GM23338 (cell line): ENCODE data around the gene SLC44A1. TPM values are rescaled to one million over a fixed set of nuclear protein-coding genes. Genes with fewer than 3 reads are reported as not detected.

ENCODE experiments used
- ATAC-seq: fragments of 200-7000 bp; cut with Tn5 transposase; 3 replicates; pipeline ENCODE4 v1.9.1; 2020
- DNase-seq: peaks from one replicate; pipeline ENCODE4 v3.0.0-alpha.2; 2015; ENCODE audit warnings: low spot score
- H2AFZ ChIP-seq: fragments of 200-600 bp; sonication (generic); 2 replicates; pipeline ENCODE4 v1.8.0; 2016; ENCODE audit warnings: antibody characterized with exemption, mild to moderate bottlenecking, moderate library complexity
- H3F3A ChIP-seq: fragments of 200-600 bp; sonication (generic); replicated peaks from 2 replicates; pipeline ENCODE4 v1.8.0; 2017; ENCODE audit warnings: antibody characterized with exemption, mixed run types, low read depth
- H3K27ac ChIP-seq: fragments of 200-600 bp; sonication (generic); 2 replicates; pipeline ENCODE4 v1.6.1; 2016; ENCODE audit warnings: low read depth
- H3K27me3 ChIP-seq: fragments of 200-600 bp; sonication (generic); 2 replicates; pipeline ENCODE4 v1.8.0; 2016; ENCODE audit warnings: mild to moderate bottlenecking, mixed run types, moderate library complexity; ENCODE audit not compliant: insufficient read depth
- H3K36me3 ChIP-seq: fragments of 200-600 bp; sonication (generic); 2 replicates; pipeline ENCODE4 v1.8.0; 2016; ENCODE audit warnings: mild to moderate bottlenecking; ENCODE audit not compliant: insufficient read depth
- H3K4me1 ChIP-seq: fragments of 200-600 bp; sonication (generic); 2 replicates; pipeline ENCODE4 v1.8.0; 2016; ENCODE audit warnings: mild to moderate bottlenecking, moderate library complexity; ENCODE audit not compliant: insufficient read depth
- H3K4me2 ChIP-seq: fragments of 200-600 bp; sonication (generic); 2 replicates; pipeline ENCODE4 v1.7.1; 2017; ENCODE audit warnings: mixed run types
- H3K4me3 ChIP-seq: fragments of 200-600 bp; sonication (generic); 2 replicates; pipeline ENCODE4 v1.6.1; 2016; ENCODE audit warnings: mixed run types
- H3K79me2 ChIP-seq: fragments of 200-600 bp; sonication (generic); replicated peaks from 2 replicates; pipeline ENCODE4 v1.8.0; 2017; ENCODE audit warnings: mild to moderate bottlenecking; ENCODE audit not compliant: insufficient read depth
- H3K9me2 ChIP-seq: fragments of 200-600 bp; sonication (generic); 2 replicates; pipeline ENCODE4 v1.8.0; 2017; ENCODE audit not compliant: insufficient read depth
- H4K20me1 ChIP-seq: fragments of 200-600 bp; sonication (generic); replicated peaks from 2 replicates; pipeline ENCODE4 v1.8.0; 2017; ENCODE audit warnings: mild to moderate bottlenecking; ENCODE audit not compliant: insufficient read depth
- H3K27ac Mint-ChIP-seq: 2 replicates; pipeline ENCODE4 v1.8.0; 2020; ENCODE audit warnings: inconsistent platforms, mild to moderate bottlenecking, moderate library complexity, mixed read lengths
- H3K27me3 Mint-ChIP-seq: 3 replicates; pipeline ENCODE4 v1.8.0; 2022; ENCODE audit warnings: low read depth, mild to moderate bottlenecking, moderate library complexity, mixed read lengths, inconsistent platforms; ENCODE audit not compliant: insufficient read depth, poor library complexity
- H3K36me3 Mint-ChIP-seq: 3 replicates; pipeline ENCODE4 v1.8.0; 2021; ENCODE audit warnings: low read depth, mild to moderate bottlenecking, inconsistent platforms, moderate library complexity, mixed read lengths
- H3K4me1 Mint-ChIP-seq: 3 replicates; pipeline ENCODE4 v1.8.0; 2020; ENCODE audit warnings: mild to moderate bottlenecking, inconsistent platforms, mixed read lengths
- H3K4me3 Mint-ChIP-seq: 3 replicates; pipeline ENCODE4 v1.8.0; 2021; ENCODE audit warnings: moderate library complexity, mild to moderate bottlenecking, inconsistent platforms, mixed read lengths
- H3K9me3 Mint-ChIP-seq: 3 replicates; pipeline ENCODE4 v1.8.0; 2020; ENCODE audit warnings: moderate library complexity, mild to moderate bottlenecking, inconsistent platforms, mixed read lengths
- CREB1 ChIP-seq: fragments of 250-450 bp; sonication (Bioruptor Pico); IDR thresholded peaks from 2 replicates; pipeline ENCODE4 v1.5.0; 2020; ENCODE audit warnings: low read depth, mild to moderate bottlenecking, moderate library complexity
- CTCF ChIP-seq, 2 experiments: fragments of 200-600 bp in 1 of 2; sonication (generic) in 1 of 2; conservative IDR thresholded peaks; 2 replicates each; pipeline versions ENCODE4 v1.5.1 to v1.6.1; 2016 to 2017; ENCODE audit warnings: antibody characterized with exemption in 2 of 2, low read depth in 2 of 2, mild to moderate bottlenecking in 2 of 2, moderate library complexity in 1 of 2
- ETS1 ChIP-seq: IDR thresholded peaks from 2 replicates; pipeline ENCODE4 v1.6.1; 2016; ENCODE audit warnings: antibody characterized with exemption
- EZH2 ChIP-seq: fragments of 200-600 bp; sonication (generic); IDR thresholded peaks from one replicate; pipeline ENCODE4 v1.8.0; 2017; ENCODE audit warnings: antibody characterized with exemption, mild to moderate bottlenecking, low read depth; ENCODE audit not compliant: unreplicated experiment
- JUNB ChIP-seq: IDR thresholded peaks from one replicate; pipeline ENCODE4 v1.6.1; 2016; ENCODE audit warnings: antibody characterized with exemption; ENCODE audit not compliant: unreplicated experiment
- NANOG ChIP-seq: IDR thresholded peaks from 2 replicates; pipeline ENCODE4 v1.6.1; 2016; ENCODE audit warnings: antibody characterized with exemption, borderline replicate concordance
- POLR2AphosphoS5 ChIP-seq: IDR thresholded peaks from 2 replicates; pipeline ENCODE4 v1.6.1; 2016; ENCODE audit warnings: antibody characterized with exemption, low read depth
- REST ChIP-seq: IDR thresholded peaks from one replicate; pipeline ENCODE4 v1.6.1; 2018; ENCODE audit warnings: antibody characterized with exemption; ENCODE audit not compliant: unreplicated experiment
- STAT1 ChIP-seq: IDR thresholded peaks from one replicate; pipeline ENCODE4 v1.6.1; 2016; ENCODE audit warnings: antibody characterized with exemption; ENCODE audit not compliant: unreplicated experiment
- ZNF331 ChIP-seq: fragments of 250-450 bp; sonication (Bioruptor Pico); IDR thresholded peaks from 2 replicates; pipeline ENCODE4 v1.5.0; 2020; ENCODE audit warnings: low read depth, mild to moderate bottlenecking, moderate library complexity
- polyA plus RNA-seq: library from polyadenylated mRNA; unstranded; fragments of >200 nt; fragmentation: Nextera tagmentation; extraction: Ambion mirVana; gene quantifications from 2 replicates; pipeline ENCODE4 v1.2.1, GENCODE V29; 2016
- total RNA-seq: library from RNA; depleted of rRNA; stranded (reverse); fragments of >200 nt; shearing (Covaris generic); gene quantifications from 2 replicates; pipeline ENCODE4 v1.2.3, GENCODE V29; 2014

Gene SLC44A1
- total and polyA plus RNA-seq, 2 experiments from 2014 or later, result 14.9 to 75.0 TPM

- H3F3A ChIP-seq, result no peaks in the 10 kb centered on the region
- Mint-ChIP-seq H3K27ac (no peak overlapping the region), H3K9me3 (no peaks in the 10 kb centered on the region), H3K36me3 (peaks cover 28% of the 10 kb centered on the region; the same call in 2 of the 3 replicates), H3K4me1 (no peaks in the 10 kb centered on the region), H3K4me3 (no peak overlapping the region), H3K27me3 (no peaks in the 10 kb centered on the region)
- no peak overlapping the region for H2AFZ ChIP-seq
- H3K4me2 ChIP-seq, result no peak overlapping the region
- no peaks in the 10 kb centered on the region for H3K4me1 ChIP-seq
- ATAC-seq (no peak), DNase-seq (no peak)
- no peak overlapping the region for H3K27ac ChIP-seq
- no peak overlapping the region for H3K4me3 ChIP-seq
- TF ChIP-seq STAT1 (no peak), POLR2AphosphoS5 (no peak), JUNB (no peak), CREB1 (CRISPR knock-in tag) (no peak), REST (no peak), EZH2 (no peak)
- H3K27me3 ChIP-seq, result no peaks in the 10 kb centered on the region
- no peaks in the 10 kb centered on the region for H3K36me3 ChIP-seq
- H4K20me1 ChIP-seq, result 0 out of 2 replicates have a peak, but pooled peaks cover 3% of the 10 kb centered on the region
- H3K79me2 ChIP-seq, result no peaks in the 10 kb centered on the region
- no peaks in the 10 kb centered on the region for H3K9me2 ChIP-seq
Measured at GRCh38 chr9:105468875-105469274, 224.4 kb downstream of the SLC44A1 start.

- Histone ChIP-seq H3F3A (no peaks in the 10 kb centered on the region), H3K4me3 (no peak overlapping the region), H3K36me3 (no peaks in the 10 kb centered on the region), H4K20me1 (0 out of 2 replicates have a peak, but pooled peaks cover 4% of the 10 kb centered on the region), H3K27ac (no peak overlapping the region), H2AFZ (no peak overlapping the region), H3K79me2 (no peaks in the 10 kb centered on the region), H3K4me2 (no peak overlapping the region), H3K27me3 (no peaks in the 10 kb centered on the region), H3K9me2 (no peaks in the 10 kb centered on the region), H3K4me1 (no peaks in the 10 kb centered on the region)
- ATAC-seq, result no peak
- no peak for DNase-seq
- Mint-ChIP-seq H3K27me3 (no peaks in the 10 kb centered on the region), H3K27ac (no peak overlapping the region), H3K36me3 (peaks cover 11% of the 10 kb centered on the region; the same call in 2 of the 3 replicates), H3K9me3 (no peaks in the 10 kb centered on the region), H3K4me1 (no peaks in the 10 kb centered on the region), H3K4me3 (no peak overlapping the region)
- TF ChIP-seq ETS1 (no peak), NANOG (no peak), EZH2 (no peak), REST (no peak), ZNF331 (no peak), CTCF (conservative IDR thresholded peaks at IDR 0.05; ENCODE audit: low read depth in 2 of 2) (no peak)
Measured at GRCh38 chr9:105473221-105473620, 228.8 kb downstream of the SLC44A1 start.
